Measurements from ENCODE around the gene SPNS1.
"Not testable (repeated sequence)": the region's sequence is repeated elsewhere in the genome, so short reads cannot be mapped to it uniquely, and the experiment has no call there.

The SPNS1 gene

GRCh38 chr16:28992496-28992895 lies 17.9 kb downstream of the SPNS1 start:
- no peak for DNase-seq

GRCh38 chr16:28998837-28999236 lies 24.3 kb downstream of the SPNS1 start:
- no peak for DNase-seq

GRCh38 chr16:28999577-28999976 lies 25.0 kb downstream of the SPNS1 start:
- DNase-seq: no peak

GRCh38 chr16:29000019-29000418 lies 25.4 kb downstream of the SPNS1 start:
- DNase-seq: no peak

GRCh38 chr16:29004496-29005139 lies 30.0 kb downstream of the SPNS1 start:
- not testable (repeated sequence) for DNase-seq

GRCh38 chr16:29007730-29008593 lies 33.4 kb downstream of the SPNS1 start:
- DNase-seq: no peak

GRCh38 chr16:29009050-29009837 lies 34.7 kb downstream of the SPNS1 start:
- no peak for DNase-seq

- DNase-seq: no peak
Observed at GRCh38 chr16:29009838-29010166, 35.2 kb downstream of the SPNS1 start.

GRCh38 chr16:29011112-29011511 lies 36.5 kb downstream of the SPNS1 start:
- no peak for DNase-seq

GRCh38 chr16:29011851-29012250 lies 37.3 kb downstream of the SPNS1 start:
- no peak for DNase-seq

GRCh38 chr16:29012913-29013553 lies 38.5 kb downstream of the SPNS1 start:
- DNase-seq: no peak

- no peak for DNase-seq
Observed at GRCh38 chr16:29014561-29015069, 40.0 kb downstream of the SPNS1 start.

- DNase-seq: no peak
Observed at GRCh38 chr16:29022196-29022595, 47.6 kb downstream of the SPNS1 start.

GRCh38 chr16:29023279-29024277 lies 49.0 kb downstream of the SPNS1 start:
- no peak for DNase-seq

- no peak for DNase-seq
Observed at GRCh38 chr16:29024278-29024677, 49.7 kb downstream of the SPNS1 start.

GRCh38 chr16:29025218-29025617 lies 50.6 kb downstream of the SPNS1 start:
- DNase-seq: no peak

- DNase-seq: no peak
Observed at GRCh38 chr16:29025735-29026134, 51.2 kb downstream of the SPNS1 start.

- no peak for DNase-seq
Observed at GRCh38 chr16:29028457-29029167, 54.0 kb downstream of the SPNS1 start.

GRCh38 chr16:29029168-29029994 lies 54.8 kb downstream of the SPNS1 start:
- no peak for DNase-seq
